SJSA1 (cell line): ENCODE results near the gene ADAM12. TPM values are rescaled to one million over a fixed set of nuclear protein-coding genes. Genes with fewer than 3 reads are reported as not detected.
"Not testable (repeated sequence)": the region's sequence is repeated elsewhere in the genome, so short reads cannot be mapped to it uniquely, and the experiment has no call there.

Experiments used
- DNase-seq, 2 experiments: peaks; one replicate each; pipeline ENCODE4 v3.0.0-alpha.2; 2015 to 2020; ENCODE audit warnings: low spot score in 2 of 2, low read depth in 1 of 2
- H3K27ac ChIP-seq: fragments of 250-450 bp; sonication (Bioruptor Pico); 2 replicates; pipeline ENCODE4 v1.5.1; 2020; ENCODE audit warnings: mild to moderate bottlenecking, moderate library complexity
- H3K27me3 ChIP-seq: fragments of 250-450 bp; sonication (Bioruptor Pico); replicated peaks from 2 replicates; pipeline ENCODE4 v1.5.1; 2020; ENCODE audit warnings: mild to moderate bottlenecking, moderate library complexity
- H3K36me3 ChIP-seq: fragments of 250-450 bp; sonication (Bioruptor Pico); 2 replicates; pipeline ENCODE4 v1.5.1; 2020; ENCODE audit warnings: mild to moderate bottlenecking
- H3K4me1 ChIP-seq: fragments of 250-450 bp; sonication (Bioruptor Pico); replicated peaks from 2 replicates; pipeline ENCODE4 v1.6.1; 2021; ENCODE audit warnings: mild to moderate bottlenecking
- H3K4me3 ChIP-seq: fragments of 250-450 bp; sonication (Bioruptor Pico); 2 replicates; pipeline ENCODE4 v1.5.1; 2020; ENCODE audit warnings: mild to moderate bottlenecking
- H3K9me3 ChIP-seq: fragments of 250-450 bp; sonication (Bioruptor Pico); replicated peaks from 2 replicates; pipeline ENCODE4 v1.5.1; 2020; ENCODE audit warnings: mild to moderate bottlenecking
- total RNA-seq: library from RNA; depleted of rRNA; stranded (reverse); fragments of >200 nt; shearing (Covaris generic); gene quantifications from 2 replicates; pipeline ENCODE4 v1.2.3, GENCODE V29; 2014

The ADAM12 gene
- total RNA-seq, 1 experiment from 2014 or later: 3.6 TPM

GRCh38 chr10:126062131-126063032 lies 325.9 kb downstream of the ADAM12 start:
- Histone ChIP-seq H3K36me3 (no peaks in the 10 kb centered on the region), H3K27ac (peak overlapping the region; percentile 80), H3K9me3 (no peaks in the 10 kb centered on the region), H3K4me1 (peaks cover 57% of the 10 kb centered on the region), H3K4me3 (no peak overlapping the region), H3K27me3 (no peaks in the 10 kb centered on the region)
- peak; percentile 92 to 95 for DNase-seq

- no peaks in the 10 kb centered on the region for H3K36me3 ChIP-seq
- no peaks in the 10 kb centered on the region for H3K9me3 ChIP-seq
- peaks cover 57% of the 10 kb centered on the region for H3K4me1 ChIP-seq
- H3K27ac ChIP-seq: peak overlapping the region; percentile 82
- no peak overlapping the region for H3K4me3 ChIP-seq
- H3K27me3 ChIP-seq: no peaks in the 10 kb centered on the region
- no peak for DNase-seq
Observed at GRCh38 chr10:126061526-126061925, 326.8 kb downstream of the ADAM12 start.

GRCh38 chr10:126060261-126060931 lies 327.9 kb downstream of the ADAM12 start:
- Histone ChIP-seq H3K9me3 (no peaks in the 10 kb centered on the region), H3K36me3 (no peaks in the 10 kb centered on the region), H3K4me1 (peaks cover 57% of the 10 kb centered on the region), H3K4me3 (no peak overlapping the region), H3K27me3 (no peaks in the 10 kb centered on the region; the same call in 1 of the 2 replicates), H3K27ac (peak overlapping the region; percentile 82)
- DNase-seq: peak; percentile 77 to 80

GRCh38 chr10:126059076-126059826 lies 329.0 kb downstream of the ADAM12 start:
- no peak overlapping the region for H3K4me3 ChIP-seq
- H3K36me3 ChIP-seq: no peaks in the 10 kb centered on the region
- peak; percentile 66 to 90 for DNase-seq
- peaks cover 57% of the 10 kb centered on the region for H3K4me1 ChIP-seq
- H3K27ac ChIP-seq: peak overlapping the region; percentile 82
- no peaks in the 10 kb centered on the region for H3K9me3 ChIP-seq
- H3K27me3 ChIP-seq: no peaks in the 10 kb centered on the region; the same call in 1 of the 2 replicates

- Histone ChIP-seq H3K9me3 (no peaks in the 10 kb centered on the region), H3K36me3 (no peaks in the 10 kb centered on the region), H3K27ac (no peak overlapping the region), H3K4me3 (no peak overlapping the region), H3K27me3 (no peaks in the 10 kb centered on the region; the same call in 1 of the 2 replicates), H3K4me1 (peaks cover 51% of the 10 kb centered on the region)
- no peak for DNase-seq
Observed at GRCh38 chr10:126058507-126058906, 329.8 kb downstream of the ADAM12 start.

- Histone ChIP-seq H3K4me3 (no peak overlapping the region), H3K27me3 (no peaks in the 10 kb centered on the region; the same call in 1 of the 2 replicates), H3K9me3 (no peaks in the 10 kb centered on the region), H3K4me1 (peaks cover 47% of the 10 kb centered on the region), H3K36me3 (no peaks in the 10 kb centered on the region), H3K27ac (no peak overlapping the region)
- DNase-seq: no peak
Observed at GRCh38 chr10:126058104-126058503, 330.2 kb downstream of the ADAM12 start.

GRCh38 chr10:126057494-126057893 lies 330.8 kb downstream of the ADAM12 start:
- no peak overlapping the region for H3K4me3 ChIP-seq
- no peaks in the 10 kb centered on the region; the same call in 1 of the 2 replicates for H3K27me3 ChIP-seq
- no peaks in the 10 kb centered on the region for H3K9me3 ChIP-seq
- no peaks in the 10 kb centered on the region for H3K36me3 ChIP-seq
- H3K4me1 ChIP-seq: peaks cover 41% of the 10 kb centered on the region
- H3K27ac ChIP-seq: no peak overlapping the region
- no peak for DNase-seq

- peaks cover 10% of the 10 kb centered on the region for H3K4me1 ChIP-seq
- no peak for DNase-seq
Observed at GRCh38 chr10:126054191-126054590, 334.1 kb downstream of the ADAM12 start.

GRCh38 chr10:126052171-126052570 lies 336.1 kb downstream of the ADAM12 start:
- H3K4me1 ChIP-seq: no peaks in the 10 kb centered on the region
- H3K36me3 ChIP-seq: no peaks in the 10 kb centered on the region
- no peak overlapping the region for H3K27ac ChIP-seq
- no peak overlapping the region for H3K4me3 ChIP-seq
- no peaks in the 10 kb centered on the region for H3K9me3 ChIP-seq
- DNase-seq: no peak
- no peaks in the 10 kb centered on the region; the same call in 1 of the 2 replicates for H3K27me3 ChIP-seq

More at GRCh38 chr10:126054191-126054590, 334.1 kb downstream of the ADAM12 start:
- Histone ChIP-seq H3K27ac (no peak overlapping the region), H3K9me3 (no peaks in the 10 kb centered on the region), H3K27me3 (no peaks in the 10 kb centered on the region; the same call in 1 of the 2 replicates), H3K4me3 (no peak overlapping the region), H3K36me3 (no peaks in the 10 kb centered on the region)

- H3K9me3 ChIP-seq: no peaks in the 10 kb centered on the region
- no peaks in the 10 kb centered on the region for H3K27me3 ChIP-seq
- no peak for DNase-seq
- no peaks in the 10 kb centered on the region for H3K36me3 ChIP-seq
- H3K27ac ChIP-seq: no peak overlapping the region
- no peaks in the 10 kb centered on the region for H3K4me1 ChIP-seq
- H3K4me3 ChIP-seq: no peak overlapping the region
Observed at GRCh38 chr10:126049759-126050700, 338.2 kb downstream of the ADAM12 start.

- not testable (repeated sequence) for DNase-seq
Observed at GRCh38 chr10:126047749-126048148, 340.5 kb downstream of the ADAM12 start.

GRCh38 chr10:126046831-126047230 lies 341.4 kb downstream of the ADAM12 start:
- Histone ChIP-seq H3K27ac (no peak overlapping the region), H3K36me3 (no peaks in the 10 kb centered on the region), H3K4me1 (no peaks in the 10 kb centered on the region), H3K27me3 (no peaks in the 10 kb centered on the region), H3K4me3 (no peak overlapping the region), H3K9me3 (no peaks in the 10 kb centered on the region)
- no peak for DNase-seq

More at GRCh38 chr10:126047749-126048148, 340.5 kb downstream of the ADAM12 start:
- not testable (repeated sequence) for H3K27ac ChIP-seq, H3K9me3 ChIP-seq, H3K4me3 ChIP-seq, H3K4me1 ChIP-seq, H3K36me3 ChIP-seq, H3K27me3 ChIP-seq
